Renal cortex interstitium (tissue), 11 donors: ENCODE results near the gene FOXN1. TPM values are rescaled to one million over a fixed set of nuclear protein-coding genes. Genes with fewer than 3 reads are reported as not detected.

Experiments used
- DNase-seq, 11 donors: peaks; one replicate each; pipeline ENCODE4 v3.0.0-alpha.2; 2013; ENCODE audit warnings: low read depth in 9 of 11, low spot score in 4 of 11; ENCODE audit errors: extremely low read depth in 1 of 11
- polyA plus RNA-seq, 3 donors: library from polyadenylated mRNA; unstranded; fragments of 120-200 nt; gene quantifications; one replicate each; pipeline ENCODE4 v1.2.1, GENCODE V29; 2013; ENCODE audit not compliant: insufficient read length in 3 of 3

Gene FOXN1
- polyA plus RNA-seq, 3 donors: 0.49 to 0.92 (median 0.68) TPM

- no peak for DNase-seq
These were observed 29.9 kb upstream of the FOXN1 start for GRCh38 chr17:28476076-28476865.

GRCh38 chr17:28477928-28478327, 28.2 kb upstream of the FOXN1 start:
- DNase-seq: no peak

- no peak for DNase-seq
These were observed 27.2 kb upstream of the FOXN1 start for GRCh38 chr17:28478712-28479615.

- DNase-seq: no peak
These were observed 25.9 kb upstream of the FOXN1 start for GRCh38 chr17:28480278-28480677.

- no peak for DNase-seq
These were observed 25.2 kb upstream of the FOXN1 start for GRCh38 chr17:28480799-28481571.

GRCh38 chr17:28482551-28483199, 23.5 kb upstream of the FOXN1 start:
- no peak for DNase-seq

GRCh38 chr17:28484296-28484695, 21.9 kb upstream of the FOXN1 start:
- DNase-seq: no peak

GRCh38 chr17:28485049-28485448, 21.1 kb upstream of the FOXN1 start:
- DNase-seq: no peak

GRCh38 chr17:28487881-28488532, 18.1 kb upstream of the FOXN1 start:
- DNase-seq: peak in 1 of 11 donors; percentile 52

- no peak for DNase-seq
These were observed 17.4 kb upstream of the FOXN1 start for GRCh38 chr17:28488533-28489276.

- DNase-seq: no peak
These were observed 14.9 kb upstream of the FOXN1 start for GRCh38 chr17:28491286-28491685.

- no peak for DNase-seq
These were observed 14.3 kb upstream of the FOXN1 start for GRCh38 chr17:28491860-28492259.

- DNase-seq: no peak
These were observed 13.5 kb upstream of the FOXN1 start for GRCh38 chr17:28492352-28493310.

GRCh38 chr17:28493460-28493859, 12.7 kb upstream of the FOXN1 start:
- DNase-seq: no peak

- DNase-seq: peak in 9 of 11 donors; percentile 35 to 69 (median 52)
These were observed 11.5 kb upstream of the FOXN1 start for GRCh38 chr17:28494445-28495188.

GRCh38 chr17:28495635-28496034, 10.5 kb upstream of the FOXN1 start:
- DNase-seq: no peak
